ENCODE measurements around the gene EPPIN. TPM values are rescaled to one million over a fixed set of nuclear protein-coding genes. Genes with fewer than 3 reads are reported as not detected.

EPPIN gene
- total RNA-seq, 1 donor from 2014 or later = not detected

DNA sequence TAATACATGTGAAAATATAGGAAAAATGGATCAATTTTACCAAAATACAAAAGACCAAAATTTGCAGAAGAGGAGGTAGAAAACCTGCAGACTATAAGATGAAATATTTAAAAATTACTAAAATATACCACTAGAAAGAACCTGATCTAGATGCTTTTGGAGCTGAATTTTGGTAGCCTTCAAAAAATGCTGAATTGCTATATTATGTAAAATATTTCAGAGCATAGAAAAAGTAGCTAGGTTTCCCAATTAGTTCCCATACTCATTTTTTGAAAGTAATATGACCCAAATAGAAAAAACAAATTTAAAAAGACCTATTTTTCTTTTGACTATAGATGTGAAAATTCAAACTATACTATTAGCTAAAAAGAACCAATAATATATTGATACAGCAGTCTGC, 3.6 kb upstream of the EPPIN start:
- no peak overlapping the region for H3K4me3 ChIP-seq
- no peak for ATAC-seq
- H3K9me3 ChIP-seq = no peaks in the 10 kb centered on the region
- TF ChIP-seq, protein P1, sequence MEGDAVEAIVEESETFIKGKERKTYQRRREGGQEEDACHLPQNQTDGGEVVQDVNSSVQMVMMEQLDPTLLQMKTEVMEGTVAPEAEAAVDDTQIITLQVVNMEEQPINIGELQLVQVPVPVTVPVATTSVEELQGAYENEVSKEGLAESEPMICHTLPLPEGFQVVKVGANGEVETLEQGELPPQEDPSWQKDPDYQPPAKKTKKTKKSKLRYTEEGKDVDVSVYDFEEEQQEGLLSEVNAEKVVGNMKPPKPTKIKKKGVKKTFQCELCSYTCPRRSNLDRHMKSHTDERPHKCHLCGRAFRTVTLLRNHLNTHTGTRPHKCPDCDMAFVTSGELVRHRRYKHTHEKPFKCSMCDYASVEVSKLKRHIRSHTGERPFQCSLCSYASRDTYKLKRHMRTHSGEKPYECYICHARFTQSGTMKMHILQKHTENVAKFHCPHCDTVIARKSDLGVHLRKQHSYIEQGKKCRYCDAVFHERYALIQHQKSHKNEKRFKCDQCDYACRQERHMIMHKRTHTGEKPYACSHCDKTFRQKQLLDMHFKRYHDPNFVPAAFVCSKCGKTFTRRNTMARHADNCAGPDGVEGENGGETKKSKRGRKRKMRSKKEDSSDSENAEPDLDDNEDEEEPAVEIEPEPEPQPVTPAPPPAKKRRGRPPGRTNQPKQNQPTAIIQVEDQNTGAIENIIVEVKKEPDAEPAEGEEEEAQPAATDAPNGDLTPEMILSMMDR (IDR thresholded peaks at IDR 0.05) = no peak
- H3K4me1 ChIP-seq = no peaks in the 10 kb centered on the region
- no peaks in the 10 kb centered on the region for H3K36me3 ChIP-seq
- no peaks in the 10 kb centered on the region for H3K27me3 ChIP-seq
- DNase-seq = no peak
- no peak overlapping the region for H3K27ac ChIP-seq
- intact Hi-C loops (cut with DNase I) = no loop called here

DNA sequence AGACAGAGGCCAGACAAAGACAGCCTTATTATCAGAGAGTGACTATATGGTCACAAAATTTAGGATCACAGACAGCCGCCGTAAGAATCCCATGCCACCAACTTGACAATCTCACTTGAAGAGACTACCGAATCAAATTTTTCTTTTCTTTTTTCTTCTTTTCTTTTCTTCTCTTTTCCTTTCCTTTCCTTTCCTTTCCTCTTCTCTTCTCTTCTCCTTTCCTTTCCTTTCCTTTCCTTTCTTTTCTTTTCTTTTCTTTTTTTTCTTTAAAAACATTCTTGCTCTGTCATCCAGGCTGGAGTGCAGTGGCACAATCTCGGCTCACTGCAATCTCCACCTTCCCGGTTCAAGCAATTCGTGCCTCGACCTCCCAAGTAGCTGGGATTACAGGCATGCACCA, 1.2 kb upstream of the EPPIN start:
- no peaks in the 10 kb centered on the region for H3K36me3 ChIP-seq
- ATAC-seq (no peak), DNase-seq (no peak)
- H3K4me3 ChIP-seq = no peak overlapping the region
- no peaks in the 10 kb centered on the region for H3K9me3 ChIP-seq
- no peaks in the 10 kb centered on the region for H3K27me3 ChIP-seq
- H3K27ac ChIP-seq = no peak overlapping the region
- TF ChIP-seq, protein P1 (IDR thresholded peaks at IDR 0.05) = no peak
- intact Hi-C loops (cut with DNase I) = loop anchor here (10.0 kb wide), 1 partner anchor 226 kb away; no protein-coding TSS in a partner anchor
- no peaks in the 10 kb centered on the region for H3K4me1 ChIP-seq

DNA sequence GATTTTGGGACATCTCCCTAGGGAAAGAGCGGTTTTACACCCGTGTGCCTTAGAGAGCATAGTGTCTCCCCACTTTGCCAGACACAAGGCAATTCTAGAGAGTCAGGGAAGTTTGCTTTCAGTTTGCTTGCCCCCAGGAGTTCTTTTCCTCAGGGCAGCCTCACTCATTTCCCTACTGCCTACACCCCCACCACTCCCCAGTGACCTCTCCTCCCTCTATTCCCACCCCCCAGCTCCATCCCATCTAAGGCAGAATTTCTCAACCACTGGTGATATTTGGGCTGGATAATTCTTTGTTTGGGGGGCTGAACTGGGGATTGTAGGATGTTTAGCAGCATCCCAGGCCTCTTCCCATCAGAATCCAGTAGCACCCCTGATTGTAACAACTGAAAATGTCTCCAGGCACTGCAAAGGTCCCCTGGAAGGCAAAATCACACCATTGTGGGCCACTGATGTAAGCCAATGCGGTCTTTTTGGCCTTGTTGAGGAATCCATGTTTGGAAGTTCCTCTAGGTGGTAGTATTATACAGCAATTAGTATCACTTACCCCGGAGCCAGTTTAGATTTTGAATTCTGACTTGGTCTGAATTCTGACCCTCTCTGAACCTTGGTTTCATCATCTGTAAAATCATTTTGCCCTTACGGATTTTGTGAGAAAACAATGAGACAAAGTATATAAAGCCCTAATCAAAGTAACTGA, 1.3 kb downstream of the EPPIN start:
- Histone ChIP-seq H3K36me3 (no peaks in the 10 kb centered on the region), H3K27me3 (no peaks in the 10 kb centered on the region), H3K4me1 (no peaks in the 10 kb centered on the region), H3K27ac (no peak overlapping the region), H3K9me3 (no peaks in the 10 kb centered on the region), H3K4me3 (no peak overlapping the region)
- DNase-seq (no peak), ATAC-seq (peak; percentile 81)
- intact Hi-C loops (cut with DNase I) = loop anchor here (10.0 kb wide), 1 partner anchor 229 kb away; no protein-coding TSS in a partner anchor
- TF ChIP-seq, protein P1 (IDR thresholded peaks at IDR 0.05) = peak; percentile 39

DNA sequence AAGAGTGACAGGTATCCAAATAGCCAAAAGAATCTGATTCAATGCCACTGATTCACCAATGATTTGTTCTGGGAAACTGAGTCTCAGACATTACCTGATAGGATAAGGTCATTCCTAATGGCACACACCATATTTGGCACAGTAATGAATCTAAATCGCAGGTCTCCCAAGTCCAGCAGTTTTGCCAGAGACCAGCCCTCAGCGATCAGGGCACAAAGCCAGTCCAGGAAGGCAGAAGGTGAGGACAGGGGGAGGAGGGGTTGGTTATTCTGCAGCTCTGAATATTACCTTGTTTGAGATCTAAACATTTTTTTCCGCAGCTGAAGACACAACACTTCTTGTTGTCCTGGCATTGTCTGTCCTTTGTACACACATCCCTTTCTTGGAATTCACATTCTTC, 1.9 kb downstream of the EPPIN start:
- no peak overlapping the region for H3K27ac ChIP-seq
- no peaks in the 10 kb centered on the region for H3K27me3 ChIP-seq
- H3K36me3 ChIP-seq = no peaks in the 10 kb centered on the region
- TF ChIP-seq, protein P1 (IDR thresholded peaks at IDR 0.05) = no peak
- H3K4me1 ChIP-seq = no peaks in the 10 kb centered on the region
- H3K9me3 ChIP-seq = no peaks in the 10 kb centered on the region
- no peak overlapping the region for H3K4me3 ChIP-seq
- DNase-seq (no peak), ATAC-seq (no peak)
- intact Hi-C loops (cut with DNase I) = loop anchor here (10.0 kb wide), 1 partner anchor 229 kb away; no protein-coding TSS in a partner anchor

DNA sequence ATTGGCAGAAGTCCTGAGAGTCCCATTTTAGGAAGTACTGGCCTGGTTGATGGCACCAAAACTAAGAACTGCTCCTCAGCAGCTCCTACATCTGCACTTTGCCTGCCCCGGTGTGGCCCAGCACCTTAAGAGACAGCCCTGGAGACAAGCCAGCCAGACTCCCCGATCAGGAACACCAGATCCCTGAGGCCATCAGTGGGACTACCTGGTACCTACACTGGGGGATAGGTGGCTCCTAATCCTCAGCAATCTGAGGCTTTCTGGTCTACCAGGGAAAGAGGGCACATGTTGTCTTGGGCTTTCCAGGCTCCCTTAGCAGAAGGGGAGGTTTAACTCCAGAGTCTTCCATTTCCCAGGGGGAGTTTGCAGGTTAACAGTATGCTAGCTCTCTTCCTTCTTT, 7.8 kb downstream of the EPPIN start, which contains the start of gene WFDC6:
WFDC6 (minus strand) TSS at position 101 of the 400 bp plus-strand sequence; CDS start at position 26, 75 bp downstream.
- ATAC-seq (no peak), DNase-seq (no peak)
- TF ChIP-seq, protein P1 (IDR thresholded peaks at IDR 0.05) = no peak
- Histone ChIP-seq H3K27me3 (peaks cover 2% of the 10 kb centered on the region), H3K4me3 (no peak within 1 kb of the TSS), H3K9me3 (no peaks in the 10 kb centered on the region), H3K4me1 (no peaks in the 10 kb centered on the region), H3K27ac (no peak within 1 kb of the TSS), H3K36me3 (no peaks in the 10 kb centered on the region)
- intact Hi-C loops (cut with DNase I) = no loop called here
